SK-N-SH treated with all-trans-retinoic acid at 6 μM for 48 hours (cell line): ENCODE results near the gene FGF22.

ENCODE experiments used
- ARNTL ChIP-seq: fragments of 450-650 bp; formaldehyde crosslinking; IDR thresholded peaks from 2 replicates; pipeline ENCODE4 v1.5.0; 2020; ENCODE audit warnings: low read depth, mild to moderate bottlenecking, moderate library complexity, borderline replicate concordance
- ISL1 ChIP-seq: fragments of 250-450 bp; sonication (Bioruptor Pico); IDR thresholded peaks from 2 replicates; pipeline ENCODE4 v2.1.2; 2022; ENCODE audit warnings: mild to moderate bottlenecking, moderate library complexity
- OSR1 ChIP-seq: fragments of 250-450 bp; sonication (Bioruptor Pico); IDR thresholded peaks from 2 replicates; pipeline ENCODE4 v1.8.0; 2022; ENCODE audit warnings: moderate library complexity, mild to moderate bottlenecking, inconsistent platforms
- PPARA ChIP-seq: fragments of 250-450 bp; sonication (Bioruptor Pico); IDR thresholded peaks from 2 replicates; pipeline ENCODE4 v1.5.0; 2020; ENCODE audit warnings: mild to moderate bottlenecking, borderline replicate concordance
- ZFP30 ChIP-seq: fragments of 450-650 bp; formaldehyde crosslinking; IDR thresholded peaks from 2 replicates; pipeline ENCODE4 v1.5.0; 2022; ENCODE audit warnings: mild to moderate bottlenecking, moderate library complexity
- TF ChIP-seq, protein P1 (sequence below): fragments of 250-450 bp; sonication (Bioruptor Pico); IDR thresholded peaks from 2 replicates; pipeline ENCODE4 v1.8.0; 2020; ENCODE audit warnings: mild to moderate bottlenecking, moderate library complexity, borderline replicate concordance
- TF ChIP-seq, protein P2 (sequence below): fragments of 250-450 bp; sonication (Bioruptor Pico); IDR thresholded peaks from 2 replicates; pipeline ENCODE4 v1.5.1; 2021; ENCODE audit warnings: mild to moderate bottlenecking, moderate library complexity
- TF ChIP-seq, protein P3 (sequence below): fragments of 250-450 bp; sonication (Bioruptor Pico); IDR thresholded peaks from 2 replicates; pipeline ENCODE4 v1.8.0; 2021; ENCODE audit warnings: low read depth, mild to moderate bottlenecking, moderate library complexity, borderline replicate concordance
- TF ChIP-seq, protein P4 (sequence below): fragments of 250-450 bp; sonication (Bioruptor Pico); IDR thresholded peaks from 2 replicates; pipeline ENCODE4 v1.5.1; 2020; ENCODE audit warnings: low read depth, mild to moderate bottlenecking, moderate library complexity

DNA sequence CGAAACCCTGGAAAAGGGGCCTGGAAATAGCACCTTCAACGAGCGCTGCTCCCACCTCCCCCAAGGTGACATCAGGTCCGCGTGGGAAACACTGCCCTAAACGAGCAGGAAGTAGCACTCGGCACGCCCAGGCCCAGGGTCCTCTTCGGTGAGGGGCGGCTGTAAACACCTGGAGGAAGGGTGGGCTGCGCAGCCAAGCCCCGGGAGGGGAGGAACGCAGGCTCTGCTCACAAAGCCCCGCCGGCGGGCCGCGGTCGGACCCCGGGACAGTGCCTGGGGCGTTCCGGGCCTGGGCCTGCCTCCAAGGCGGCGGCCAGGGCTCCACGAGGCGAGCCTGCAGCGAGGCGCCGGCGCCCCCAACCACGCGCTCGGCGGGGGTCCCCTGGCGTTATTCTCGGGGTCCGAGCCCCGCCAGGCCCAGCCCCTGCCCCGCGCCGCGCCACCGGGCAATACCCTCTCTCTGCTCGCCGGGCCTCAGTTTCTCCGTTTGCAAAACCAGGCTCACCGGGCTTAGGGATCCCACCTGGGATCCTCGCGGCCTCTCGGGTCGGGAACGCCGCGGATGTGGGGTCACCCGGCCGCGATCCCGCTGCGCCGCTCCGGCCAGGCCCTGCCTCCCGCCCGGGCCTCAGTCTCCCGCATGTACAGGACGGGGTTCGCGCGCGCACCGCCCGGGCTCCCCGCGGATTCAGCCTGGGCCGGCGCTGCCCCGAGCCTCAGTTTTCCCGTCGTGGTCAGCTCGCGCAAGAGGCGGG lies 22.7 kb downstream of the FGF22 start:
- TF ChIP-seq, protein P1, sequence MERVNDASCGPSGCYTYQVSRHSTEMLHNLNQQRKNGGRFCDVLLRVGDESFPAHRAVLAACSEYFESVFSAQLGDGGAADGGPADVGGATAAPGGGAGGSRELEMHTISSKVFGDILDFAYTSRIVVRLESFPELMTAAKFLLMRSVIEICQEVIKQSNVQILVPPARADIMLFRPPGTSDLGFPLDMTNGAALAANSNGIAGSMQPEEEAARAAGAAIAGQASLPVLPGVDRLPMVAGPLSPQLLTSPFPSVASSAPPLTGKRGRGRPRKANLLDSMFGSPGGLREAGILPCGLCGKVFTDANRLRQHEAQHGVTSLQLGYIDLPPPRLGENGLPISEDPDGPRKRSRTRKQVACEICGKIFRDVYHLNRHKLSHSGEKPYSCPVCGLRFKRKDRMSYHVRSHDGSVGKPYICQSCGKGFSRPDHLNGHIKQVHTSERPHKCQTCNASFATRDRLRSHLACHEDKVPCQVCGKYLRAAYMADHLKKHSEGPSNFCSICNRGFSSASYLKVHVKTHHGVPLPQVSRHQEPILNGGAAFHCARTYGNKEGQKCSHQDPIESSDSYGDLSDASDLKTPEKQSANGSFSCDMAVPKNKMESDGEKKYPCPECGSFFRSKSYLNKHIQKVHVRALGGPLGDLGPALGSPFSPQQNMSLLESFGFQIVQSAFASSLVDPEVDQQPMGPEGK: no peak
- TF ChIP-seq ISL1 (no peak), PPARA (no peak), OSR1 (CRISPR knock-in tag) (no peak), ARNTL (CRISPR knock-in tag) (no peak), ZFP30 (no peak)
- TF ChIP-seq, protein P2, sequence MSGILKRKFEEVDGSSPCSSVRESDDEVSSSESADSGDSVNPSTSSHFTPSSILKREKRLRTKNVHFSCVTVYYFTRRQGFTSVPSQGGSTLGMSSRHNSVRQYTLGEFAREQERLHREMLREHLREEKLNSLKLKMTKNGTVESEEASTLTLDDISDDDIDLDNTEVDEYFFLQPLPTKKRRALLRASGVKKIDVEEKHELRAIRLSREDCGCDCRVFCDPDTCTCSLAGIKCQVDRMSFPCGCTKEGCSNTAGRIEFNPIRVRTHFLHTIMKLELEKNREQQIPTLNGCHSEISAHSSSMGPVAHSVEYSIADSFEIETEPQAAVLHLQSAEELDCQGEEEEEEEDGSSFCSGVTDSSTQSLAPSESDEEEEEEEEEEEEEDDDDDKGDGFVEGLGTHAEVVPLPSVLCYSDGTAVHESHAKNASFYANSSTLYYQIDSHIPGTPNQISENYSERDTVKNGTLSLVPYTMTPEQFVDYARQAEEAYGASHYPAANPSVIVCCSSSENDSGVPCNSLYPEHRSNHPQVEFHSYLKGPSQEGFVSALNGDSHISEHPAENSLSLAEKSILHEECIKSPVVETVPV (CRISPR knock-in tag): no peak
- TF ChIP-seq, protein P3, sequence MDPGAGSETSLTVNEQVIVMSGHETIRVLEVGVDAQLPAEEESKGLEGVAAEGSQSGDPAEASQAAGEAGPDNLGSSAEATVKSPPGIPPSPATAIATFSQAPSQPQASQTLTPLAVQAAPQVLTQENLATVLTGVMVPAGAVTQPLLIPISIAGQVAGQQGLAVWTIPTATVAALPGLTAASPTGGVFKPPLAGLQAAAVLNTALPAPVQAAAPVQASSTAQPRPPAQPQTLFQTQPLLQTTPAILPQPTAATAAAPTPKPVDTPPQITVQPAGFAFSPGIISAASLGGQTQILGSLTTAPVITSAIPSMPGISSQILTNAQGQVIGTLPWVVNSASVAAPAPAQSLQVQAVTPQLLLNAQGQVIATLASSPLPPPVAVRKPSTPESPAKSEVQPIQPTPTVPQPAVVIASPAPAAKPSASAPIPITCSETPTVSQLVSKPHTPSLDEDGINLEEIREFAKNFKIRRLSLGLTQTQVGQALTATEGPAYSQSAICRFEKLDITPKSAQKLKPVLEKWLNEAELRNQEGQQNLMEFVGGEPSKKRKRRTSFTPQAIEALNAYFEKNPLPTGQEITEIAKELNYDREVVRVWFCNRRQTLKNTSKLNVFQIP (CRISPR knock-in tag): no peak
- TF ChIP-seq, protein P4, sequence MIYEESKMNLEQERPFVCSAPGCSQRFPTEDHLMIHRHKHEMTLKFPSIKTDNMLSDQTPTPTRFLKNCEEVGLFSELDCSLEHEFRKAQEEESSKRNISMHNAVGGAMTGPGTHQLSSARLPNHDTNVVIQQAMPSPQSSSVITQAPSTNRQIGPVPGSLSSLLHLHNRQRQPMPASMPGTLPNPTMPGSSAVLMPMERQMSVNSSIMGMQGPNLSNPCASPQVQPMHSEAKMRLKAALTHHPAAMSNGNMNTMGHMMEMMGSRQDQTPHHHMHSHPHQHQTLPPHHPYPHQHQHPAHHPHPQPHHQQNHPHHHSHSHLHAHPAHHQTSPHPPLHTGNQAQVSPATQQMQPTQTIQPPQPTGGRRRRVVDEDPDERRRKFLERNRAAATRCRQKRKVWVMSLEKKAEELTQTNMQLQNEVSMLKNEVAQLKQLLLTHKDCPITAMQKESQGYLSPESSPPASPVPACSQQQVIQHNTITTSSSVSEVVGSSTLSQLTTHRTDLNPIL (CRISPR knock-in tag): no peak
